C4-2B (cell line): Measurements from ENCODE around the gene NOP14.

Source experiments
- ZFX ChIP-seq: fragments of 450-650 bp; IDR thresholded peaks from 2 replicates; pipeline ENCODE4 v1.6.1; 2017
- TF ChIP-seq, protein P1 (sequence below): fragments of 450-650 bp; conservative IDR thresholded peaks from 2 replicates; pipeline ENCODE4 v1.5.1; 2017; ENCODE audit warnings: mild to moderate bottlenecking

DNA sequence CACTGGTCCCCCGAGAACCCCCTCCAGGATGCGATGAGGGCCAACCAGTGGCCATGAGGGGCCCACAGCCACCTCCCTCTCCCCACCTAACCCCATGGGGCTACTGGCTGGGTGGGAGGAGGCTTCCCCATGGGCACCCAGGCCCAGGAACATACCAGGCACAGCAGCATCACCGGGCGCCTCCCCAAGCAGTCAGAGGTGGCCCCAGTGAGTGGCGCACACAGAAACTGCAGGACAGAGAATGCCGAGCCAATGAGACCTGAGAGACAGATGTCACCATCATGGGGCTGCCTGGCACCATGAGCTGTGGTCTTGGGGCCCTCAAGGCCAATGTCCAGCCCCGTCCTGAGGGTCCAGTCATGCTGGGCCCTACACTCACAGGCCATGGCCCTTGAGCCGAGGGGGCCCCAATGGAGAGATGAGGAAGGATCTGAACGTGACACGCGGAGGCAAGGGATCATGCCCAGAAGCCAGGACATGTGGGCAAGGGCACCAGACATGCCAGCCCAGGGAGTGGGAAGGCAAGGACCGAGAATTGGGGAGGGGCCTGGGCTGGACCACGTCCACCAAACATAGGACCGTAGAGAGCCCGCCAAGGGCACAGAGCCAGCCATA, 30.1 kb downstream of the NOP14 start:
- TF ChIP-seq, protein P1, sequence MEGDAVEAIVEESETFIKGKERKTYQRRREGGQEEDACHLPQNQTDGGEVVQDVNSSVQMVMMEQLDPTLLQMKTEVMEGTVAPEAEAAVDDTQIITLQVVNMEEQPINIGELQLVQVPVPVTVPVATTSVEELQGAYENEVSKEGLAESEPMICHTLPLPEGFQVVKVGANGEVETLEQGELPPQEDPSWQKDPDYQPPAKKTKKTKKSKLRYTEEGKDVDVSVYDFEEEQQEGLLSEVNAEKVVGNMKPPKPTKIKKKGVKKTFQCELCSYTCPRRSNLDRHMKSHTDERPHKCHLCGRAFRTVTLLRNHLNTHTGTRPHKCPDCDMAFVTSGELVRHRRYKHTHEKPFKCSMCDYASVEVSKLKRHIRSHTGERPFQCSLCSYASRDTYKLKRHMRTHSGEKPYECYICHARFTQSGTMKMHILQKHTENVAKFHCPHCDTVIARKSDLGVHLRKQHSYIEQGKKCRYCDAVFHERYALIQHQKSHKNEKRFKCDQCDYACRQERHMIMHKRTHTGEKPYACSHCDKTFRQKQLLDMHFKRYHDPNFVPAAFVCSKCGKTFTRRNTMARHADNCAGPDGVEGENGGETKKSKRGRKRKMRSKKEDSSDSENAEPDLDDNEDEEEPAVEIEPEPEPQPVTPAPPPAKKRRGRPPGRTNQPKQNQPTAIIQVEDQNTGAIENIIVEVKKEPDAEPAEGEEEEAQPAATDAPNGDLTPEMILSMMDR: no peak
- TF ChIP-seq ZFX: no peak
